Measurements from ENCODE around the gene ADCY3. TPM values are rescaled to one million over a fixed set of nuclear protein-coding genes. Genes with fewer than 3 reads are reported as not detected.
"Not testable (repeated sequence)": the region's sequence is repeated elsewhere in the genome, so short reads cannot be mapped to it uniquely, and the experiment has no call there.

The ADCY3 gene
- total and polyA plus RNA-seq, 12 donors: 8.0 to 72.0 (median 35.1) TPM

DNA sequence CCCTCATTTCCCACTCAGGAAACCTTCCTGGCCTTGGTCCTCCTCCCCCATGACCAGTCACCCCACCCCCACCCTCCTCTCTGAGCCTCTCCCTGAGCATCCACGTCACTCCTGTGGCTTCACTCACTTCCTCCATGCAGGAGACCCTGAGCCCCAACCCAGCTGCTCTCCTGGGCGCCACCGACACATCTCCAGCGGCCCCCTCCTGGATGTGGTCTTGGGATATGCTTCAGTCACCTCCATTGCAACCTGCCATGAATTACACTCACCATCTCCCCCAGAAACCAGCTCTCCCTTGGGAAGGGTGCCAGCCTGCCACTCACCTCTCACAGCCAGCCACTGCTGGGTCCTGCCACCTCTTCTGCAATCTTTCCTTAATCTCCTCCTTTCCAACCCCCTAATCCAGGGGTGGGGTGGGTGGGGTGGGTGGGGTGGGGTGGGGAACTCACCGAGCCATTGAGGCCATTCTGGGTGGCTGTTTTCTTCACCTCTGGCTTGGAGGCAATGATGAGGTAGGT lies 82.0 kb downstream of the ADCY3 start:
- Histone ChIP-seq H3K27ac (no peak overlapping the region), H3K36me3 (replicated peaks in 1 of 2) (no peaks in the 10 kb centered on the region), H3K9me3 (replicated peaks in 1 of 3) (no peaks in the 10 kb centered on the region), H3K27me3 (no peaks in the 10 kb centered on the region), H3K4me1 (replicated peaks in 1 of 2) (no peaks in the 10 kb centered on the region), H3K4me3 (no peak overlapping the region)
- intact Hi-C loops (cut with DNase I): no loop called here
- DNase-seq: no peak
- whole genome bisulfite sequencing, 4 donors: 89 to 95% (median 93%) methylated on average over 4 to 5 of the region's 5 CpGs
- no peak for TF ChIP-seq POLR2A (IDR thresholded peaks at IDR 0.05)
- TF ChIP-seq, protein P1, sequence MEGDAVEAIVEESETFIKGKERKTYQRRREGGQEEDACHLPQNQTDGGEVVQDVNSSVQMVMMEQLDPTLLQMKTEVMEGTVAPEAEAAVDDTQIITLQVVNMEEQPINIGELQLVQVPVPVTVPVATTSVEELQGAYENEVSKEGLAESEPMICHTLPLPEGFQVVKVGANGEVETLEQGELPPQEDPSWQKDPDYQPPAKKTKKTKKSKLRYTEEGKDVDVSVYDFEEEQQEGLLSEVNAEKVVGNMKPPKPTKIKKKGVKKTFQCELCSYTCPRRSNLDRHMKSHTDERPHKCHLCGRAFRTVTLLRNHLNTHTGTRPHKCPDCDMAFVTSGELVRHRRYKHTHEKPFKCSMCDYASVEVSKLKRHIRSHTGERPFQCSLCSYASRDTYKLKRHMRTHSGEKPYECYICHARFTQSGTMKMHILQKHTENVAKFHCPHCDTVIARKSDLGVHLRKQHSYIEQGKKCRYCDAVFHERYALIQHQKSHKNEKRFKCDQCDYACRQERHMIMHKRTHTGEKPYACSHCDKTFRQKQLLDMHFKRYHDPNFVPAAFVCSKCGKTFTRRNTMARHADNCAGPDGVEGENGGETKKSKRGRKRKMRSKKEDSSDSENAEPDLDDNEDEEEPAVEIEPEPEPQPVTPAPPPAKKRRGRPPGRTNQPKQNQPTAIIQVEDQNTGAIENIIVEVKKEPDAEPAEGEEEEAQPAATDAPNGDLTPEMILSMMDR (IDR thresholded peaks at IDR 0.05): no peak

DNA sequence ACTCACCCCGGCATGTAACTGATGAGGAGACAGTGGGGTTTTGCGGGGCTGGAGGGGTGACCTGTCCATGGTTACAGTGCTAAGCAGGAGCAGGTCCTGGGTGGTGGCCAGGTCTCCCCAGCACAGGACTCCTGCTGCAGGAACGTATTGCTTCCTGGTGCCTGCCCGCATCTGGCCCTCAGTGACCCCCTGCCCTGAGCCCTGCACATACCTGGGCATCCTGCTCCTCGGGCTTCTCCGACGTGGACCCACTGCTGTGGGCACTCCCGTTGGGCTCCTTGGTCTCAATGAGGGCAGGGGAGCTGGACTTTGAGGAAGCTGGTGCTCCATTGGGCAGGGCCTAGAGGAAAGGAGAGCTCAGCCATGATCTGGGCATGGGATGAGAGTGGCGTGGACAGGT lies 83.3 kb downstream of the ADCY3 start:
- H3K4me1 ChIP-seq (replicated peaks in 1 of 2): no peaks in the 10 kb centered on the region
- TF ChIP-seq, protein P1 (IDR thresholded peaks at IDR 0.05): no peak
- TF ChIP-seq POLR2A (IDR thresholded peaks at IDR 0.05): no peak
- no peak overlapping the region for H3K4me3 ChIP-seq
- no peak overlapping the region for H3K27ac ChIP-seq
- DNase-seq: no peak
- H3K36me3 ChIP-seq (replicated peaks in 1 of 2): no peaks in the 10 kb centered on the region
- H3K9me3 ChIP-seq (replicated peaks in 1 of 3): no peaks in the 10 kb centered on the region
- H3K27me3 ChIP-seq: no peaks in the 10 kb centered on the region
- WGBS, 4 donors: 94 to 98% (median 96%) methylated on average over 5 to 9 of the region's 9 CpGs
- intact Hi-C loops (cut with DNase I): no loop called here

DNA sequence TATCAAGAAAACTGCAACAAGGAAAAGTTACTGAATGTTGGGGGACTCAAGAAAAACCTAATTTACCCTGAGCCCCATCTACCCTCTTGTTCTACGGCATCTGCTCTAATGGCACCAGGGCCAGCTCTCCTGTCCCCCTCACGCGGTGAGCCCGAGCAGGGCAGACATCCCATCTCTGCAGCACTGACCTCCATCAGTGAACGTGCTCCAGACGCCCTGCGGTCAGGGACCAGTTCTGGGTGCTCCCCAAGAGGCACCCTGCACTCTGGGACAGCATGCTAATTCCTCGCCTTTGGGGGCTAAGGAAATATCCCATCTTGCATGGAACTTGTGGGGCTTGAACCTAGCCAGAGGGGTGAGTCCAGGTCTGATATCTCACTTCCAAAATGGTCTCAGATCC lies 83.8 kb downstream of the ADCY3 start:
- H3K27ac ChIP-seq: no peak overlapping the region
- intact Hi-C loops (cut with DNase I): no loop called here
- WGBS, 4 donors: 94 to 100% (median 96%) methylated on average over 1 to 8 of the region's 8 CpGs
- TF ChIP-seq, protein P1 (IDR thresholded peaks at IDR 0.05): no peak
- no peak for TF ChIP-seq POLR2A (IDR thresholded peaks at IDR 0.05)
- no peaks in the 10 kb centered on the region for H3K27me3 ChIP-seq
- H3K4me1 ChIP-seq (replicated peaks in 1 of 2): no peaks in the 10 kb centered on the region
- no peaks in the 10 kb centered on the region for H3K9me3 ChIP-seq (replicated peaks in 1 of 3)
- H3K36me3 ChIP-seq (replicated peaks in 1 of 2): no peaks in the 10 kb centered on the region
- DNase-seq: no peak
- no peak overlapping the region for H3K4me3 ChIP-seq

DNA sequence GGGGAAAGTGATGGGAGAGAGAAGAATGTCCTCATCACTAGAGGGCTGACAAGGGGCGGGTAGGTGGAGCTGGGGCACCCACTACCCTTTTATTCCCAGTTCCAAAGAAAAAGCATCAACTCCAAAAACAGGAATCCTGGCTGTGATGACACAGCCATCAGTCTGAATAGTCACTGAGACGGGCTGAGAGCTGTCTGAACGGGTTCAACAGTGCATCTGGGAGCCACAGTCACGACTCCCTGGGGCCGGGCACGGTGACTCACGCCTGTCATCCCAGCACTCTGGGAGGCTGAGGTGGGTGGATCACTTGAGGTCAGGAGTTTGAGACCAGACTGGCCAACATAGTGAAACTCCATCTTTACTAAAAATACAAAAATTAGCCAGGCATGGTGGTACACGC lies 84.6 kb downstream of the ADCY3 start:
- H3K27me3 ChIP-seq; H3K4me1 ChIP-seq (replicated peaks in 1 of 2); H3K4me3 ChIP-seq; H3K27ac ChIP-seq; DNase-seq; H3K9me3 ChIP-seq (replicated peaks in 1 of 3); intact Hi-C loops (cut with DNase I); H3K36me3 ChIP-seq (replicated peaks in 1 of 2): not testable (repeated sequence)
- WGBS, 4 donors: 75 to 90% (median 82%) methylated on average over 8 of the region's 8 CpGs

DNA sequence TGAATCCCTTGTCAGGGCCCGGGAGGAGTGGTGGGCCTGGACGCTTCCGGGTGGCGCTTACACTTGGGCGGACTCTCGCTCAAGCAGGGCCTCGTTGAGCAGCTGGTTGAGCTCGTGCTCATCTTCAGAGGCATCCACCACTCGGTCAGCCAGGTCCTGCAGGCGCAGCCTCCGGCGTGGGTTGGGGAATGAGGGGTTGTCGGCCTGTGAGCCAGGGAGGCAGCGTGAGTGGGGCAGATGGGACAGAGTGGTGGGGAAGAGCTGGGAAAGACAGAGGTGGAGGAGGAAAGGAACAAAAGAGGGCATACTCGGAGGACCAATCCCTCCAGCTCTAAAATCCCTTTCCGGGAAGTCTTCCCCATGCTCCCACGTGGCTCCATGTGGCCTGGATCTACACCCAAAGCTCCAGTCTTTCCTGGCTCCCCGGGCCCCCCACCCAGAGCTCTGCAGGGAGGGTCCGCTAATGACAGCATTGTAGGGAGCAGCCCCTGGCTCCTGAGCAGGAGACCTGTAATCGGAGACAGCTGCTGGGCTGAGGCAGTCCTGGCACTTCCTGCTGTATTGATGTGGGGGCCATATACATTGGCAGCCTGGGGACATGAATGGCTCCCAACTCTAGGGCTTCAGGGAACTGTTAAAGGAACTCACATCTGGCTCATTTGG lies 85.2 kb downstream of the ADCY3 start:
- 93 to 96% (median 95%) methylated on average over 19 to 20 of the region's 20 CpGs for WGBS, 4 donors
- Histone ChIP-seq H3K27me3 (no peaks in the 10 kb centered on the region), H3K27ac (no peak overlapping the region), H3K36me3 (replicated peaks in 1 of 2) (no peaks in the 10 kb centered on the region), H3K4me3 (no peak overlapping the region), H3K9me3 (replicated peaks in 1 of 3) (no peaks in the 10 kb centered on the region), H3K4me1 (replicated peaks in 1 of 2) (no peaks in the 10 kb centered on the region)
- no peak for DNase-seq
- TF ChIP-seq, protein P1 (IDR thresholded peaks at IDR 0.05): no peak
- TF ChIP-seq POLR2A (IDR thresholded peaks at IDR 0.05): no peak
- intact Hi-C loops (cut with DNase I): no loop called here

Measured in adrenal gland (tissue), 12 donors.